ENCODE results near the gene RBM33. TPM values are rescaled to one million over a fixed set of nuclear protein-coding genes. Genes with fewer than 3 reads are reported as not detected.

RBM33 gene
- total and polyA plus RNA-seq, 8 donors: 14.6 to 40.1 (median 32.7) TPM

DNA sequence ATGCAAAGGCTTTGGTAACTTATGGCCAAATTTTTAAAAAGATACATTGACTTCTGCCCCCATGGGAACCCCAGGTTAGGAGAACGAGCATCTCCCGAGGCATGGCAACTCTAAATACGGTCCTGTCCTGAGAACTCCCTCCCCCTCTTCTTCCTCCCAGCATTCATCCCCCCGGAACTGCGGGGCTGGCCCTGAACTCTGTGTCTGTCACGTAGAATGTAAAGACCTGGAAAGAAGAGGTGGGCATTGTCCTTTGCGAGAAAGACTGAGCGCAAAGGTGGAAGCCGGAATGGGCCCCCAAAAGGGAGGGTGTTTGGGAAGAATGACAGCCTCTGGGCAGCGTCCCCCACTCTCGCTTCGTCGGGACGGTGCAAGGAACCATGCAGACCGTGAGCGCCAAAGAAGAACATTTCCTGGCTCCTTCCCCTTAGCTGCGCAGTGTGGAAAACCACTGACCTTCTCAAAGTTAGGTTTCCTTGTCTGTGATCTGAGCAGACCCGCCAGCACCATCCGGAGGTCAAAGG lies 146.8 kb downstream of the RBM33 start:
- DNase-seq (no peak), FAIRE-seq (no peak), ATAC-seq (no peak)
- TF ChIP-seq, protein P1, sequence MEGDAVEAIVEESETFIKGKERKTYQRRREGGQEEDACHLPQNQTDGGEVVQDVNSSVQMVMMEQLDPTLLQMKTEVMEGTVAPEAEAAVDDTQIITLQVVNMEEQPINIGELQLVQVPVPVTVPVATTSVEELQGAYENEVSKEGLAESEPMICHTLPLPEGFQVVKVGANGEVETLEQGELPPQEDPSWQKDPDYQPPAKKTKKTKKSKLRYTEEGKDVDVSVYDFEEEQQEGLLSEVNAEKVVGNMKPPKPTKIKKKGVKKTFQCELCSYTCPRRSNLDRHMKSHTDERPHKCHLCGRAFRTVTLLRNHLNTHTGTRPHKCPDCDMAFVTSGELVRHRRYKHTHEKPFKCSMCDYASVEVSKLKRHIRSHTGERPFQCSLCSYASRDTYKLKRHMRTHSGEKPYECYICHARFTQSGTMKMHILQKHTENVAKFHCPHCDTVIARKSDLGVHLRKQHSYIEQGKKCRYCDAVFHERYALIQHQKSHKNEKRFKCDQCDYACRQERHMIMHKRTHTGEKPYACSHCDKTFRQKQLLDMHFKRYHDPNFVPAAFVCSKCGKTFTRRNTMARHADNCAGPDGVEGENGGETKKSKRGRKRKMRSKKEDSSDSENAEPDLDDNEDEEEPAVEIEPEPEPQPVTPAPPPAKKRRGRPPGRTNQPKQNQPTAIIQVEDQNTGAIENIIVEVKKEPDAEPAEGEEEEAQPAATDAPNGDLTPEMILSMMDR (IDR thresholded peaks at IDR 0.05): no peak
- intact Hi-C loops (cut with DNase I): no loop called here
- H3K36me3 ChIP-seq: no peaks in the 10 kb centered on the region
- H3K4me1 ChIP-seq: no peaks in the 10 kb centered on the region
- H3K4me3 ChIP-seq: no peak overlapping the region
- 74 to 80% methylated on average over 19 of the region's 19 CpGs for WGBS, 2 donors
- H3K9me3 ChIP-seq: no peaks in the 10 kb centered on the region
- peaks cover 0 to 3% (median 0%) of the 10 kb centered on the region in 4 donors for H3K27me3 ChIP-seq
- H3K27ac ChIP-seq: no peak overlapping the region

DNA sequence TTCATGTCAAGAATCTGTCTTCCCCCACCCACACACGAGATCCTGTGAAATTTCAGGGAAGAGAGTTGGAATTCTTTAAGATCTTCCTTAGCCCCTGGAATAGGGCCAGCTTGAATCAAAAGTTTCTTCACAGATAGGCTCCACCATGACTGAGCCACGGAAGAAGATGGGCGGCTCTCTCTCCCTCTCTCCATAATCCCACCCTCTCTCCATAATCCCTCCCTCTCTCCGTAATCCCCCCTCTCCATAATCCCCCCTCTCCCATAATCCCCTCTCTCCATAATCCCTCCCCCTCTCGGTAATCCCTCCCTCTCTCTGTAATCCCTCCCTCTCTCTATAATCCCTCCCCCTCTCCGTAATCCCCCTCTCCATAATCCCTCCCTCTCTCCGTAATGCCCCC lies 147.4 kb downstream of the RBM33 start:
- Histone ChIP-seq H3K27me3 (peaks cover 0 to 3% (median 0%) of the 10 kb centered on the region in 4 donors), H3K27ac (no peak overlapping the region), H3K36me3 (no peaks in the 10 kb centered on the region), H3K9me3 (no peaks in the 10 kb centered on the region), H3K4me3 (no peak overlapping the region), H3K4me1 (peaks cover 0 to 2% (median 2%) of the 10 kb centered on the region in 3 donors)
- FAIRE-seq (no peak), DNase-seq (no peak), ATAC-seq (no peak)
- TF ChIP-seq, protein P1 (IDR thresholded peaks at IDR 0.05): no peak
- 67 to 70% methylated on average over 6 of the region's 7 CpGs for WGBS, 2 donors
- intact Hi-C loops (cut with DNase I): no loop called here

DNA sequence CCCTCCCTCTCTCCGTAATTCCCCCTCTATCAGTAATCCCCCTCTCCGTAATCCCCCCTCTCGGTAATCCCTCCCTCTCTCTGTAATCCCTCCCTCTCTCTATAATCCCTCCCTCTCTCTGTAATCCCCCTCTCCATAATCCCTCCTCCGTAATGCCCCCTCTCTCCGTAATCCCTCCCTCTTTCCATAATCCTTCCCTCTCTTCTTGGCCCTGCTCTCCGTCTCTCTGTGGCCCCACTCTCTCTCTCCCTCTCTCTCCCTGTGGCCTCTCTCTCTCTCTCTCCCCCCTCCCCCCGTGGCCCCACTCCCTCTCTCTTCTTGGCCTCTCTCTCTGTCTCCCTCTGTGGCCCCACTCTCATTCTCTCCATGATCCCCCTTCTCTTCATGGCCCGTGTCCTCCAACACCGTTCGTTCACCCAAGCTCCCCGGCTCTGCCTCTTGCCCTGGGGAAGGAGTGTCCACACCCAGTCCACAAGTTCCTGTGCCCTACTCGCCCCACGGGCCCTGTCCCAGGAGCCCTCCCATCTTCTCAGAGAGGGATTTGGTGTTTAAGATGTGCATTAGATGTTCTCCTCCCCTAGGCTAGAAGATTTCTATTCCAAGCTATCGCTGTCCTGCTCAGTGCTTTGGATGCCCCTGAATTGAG lies 148.0 kb downstream of the RBM33 start:
- DNase-seq (no peak), ATAC-seq (no peak), FAIRE-seq (no peak)
- no peaks in the 10 kb centered on the region for H3K9me3 ChIP-seq
- H3K4me1 ChIP-seq: peaks cover 0 to 3% (median 3%) of the 10 kb centered on the region in 3 donors
- WGBS, 2 donors: 79 to 89% methylated on average over 14 of the region's 14 CpGs
- H3K27me3 ChIP-seq: peaks cover 0 to 3% (median 0%) of the 10 kb centered on the region in 4 donors
- no peak overlapping the region for H3K4me3 ChIP-seq
- TF ChIP-seq, protein P1 (IDR thresholded peaks at IDR 0.05): no peak
- no peak overlapping the region for H3K27ac ChIP-seq
- H3K36me3 ChIP-seq: no peaks in the 10 kb centered on the region
- intact Hi-C loops (cut with DNase I): no loop called here

DNA sequence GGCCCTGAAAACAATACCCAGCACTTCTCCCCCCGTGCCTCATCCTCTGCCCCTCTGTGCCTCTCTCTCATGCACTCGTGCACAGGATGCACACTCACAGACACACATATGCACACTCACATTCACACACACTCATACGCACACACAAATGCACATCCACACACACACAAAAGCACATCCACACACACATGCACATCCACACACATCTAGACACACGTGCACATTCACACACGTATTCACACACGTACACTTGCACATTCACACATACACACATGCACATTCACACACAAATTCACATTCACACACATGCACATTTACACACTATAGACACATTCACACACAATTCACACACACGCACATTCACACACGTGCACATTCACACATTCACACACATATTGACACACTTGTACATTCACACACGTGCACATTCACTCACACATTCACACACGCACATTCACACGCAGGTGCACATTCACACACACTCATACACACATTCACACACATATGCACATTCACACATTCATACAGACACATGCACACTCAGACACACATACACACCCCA lies 148.6 kb downstream of the RBM33 start:
- 67 to 80% methylated on average over 11 of the region's 11 CpGs for WGBS, 2 donors
- TF ChIP-seq, protein P1 (IDR thresholded peaks at IDR 0.05): no peak
- FAIRE-seq (no peak), DNase-seq (no peak), ATAC-seq (no peak)
- intact Hi-C loops (cut with DNase I): no loop called here
- H3K4me3 ChIP-seq: no peak overlapping the region
- H3K36me3 ChIP-seq: no peaks in the 10 kb centered on the region
- peaks cover 0 to 3% (median 0%) of the 10 kb centered on the region in 4 donors for H3K27me3 ChIP-seq
- H3K9me3 ChIP-seq: no peaks in the 10 kb centered on the region
- H3K4me1 ChIP-seq: peaks cover 0 to 3% (median 3%) of the 10 kb centered on the region in 3 donors
- H3K27ac ChIP-seq: no peak overlapping the region

DNA sequence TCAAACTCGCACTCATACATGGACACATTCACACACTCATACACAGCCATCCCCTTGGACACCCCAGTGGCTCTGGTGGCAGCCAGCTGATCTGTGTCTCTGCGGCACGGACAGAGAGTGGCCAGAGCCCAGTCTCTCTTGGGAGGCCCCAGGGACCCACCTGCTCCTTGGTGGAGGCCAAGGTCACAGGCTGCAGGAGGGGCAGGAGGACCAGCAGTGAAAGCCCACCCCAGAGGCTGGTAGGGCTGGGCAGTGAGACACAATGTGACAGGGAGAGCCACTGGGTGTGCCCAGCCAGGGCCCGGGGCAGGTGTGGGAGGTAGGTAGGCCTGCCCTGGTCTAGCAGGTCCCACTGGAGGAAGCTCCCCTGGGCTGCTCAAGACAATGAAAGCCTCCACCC lies 149.3 kb downstream of the RBM33 start:
- no peak for ATAC-seq
- TF ChIP-seq, protein P1 (IDR thresholded peaks at IDR 0.05): no peak
- Histone ChIP-seq H3K9me3 (no peaks in the 10 kb centered on the region), H3K27ac (no peak overlapping the region), H3K4me3 (no peak overlapping the region), H3K4me1 (peaks cover 0 to 3% (median 3%) of the 10 kb centered on the region in 3 donors), H3K27me3 (peaks cover 0 to 3% (median 0%) of the 10 kb centered on the region in 4 donors), H3K36me3 (no peaks in the 10 kb centered on the region)
- WGBS, 2 donors: 75 to 80% methylated on average over 4 of the region's 4 CpGs
- DNase-seq: peak in 1 of 6 donors; percentile 72
- intact Hi-C loops (cut with DNase I): no loop called here
- FAIRE-seq: no peak

All from pancreas (tissue), 10 donors.